ENCODE data around the gene MGLL. TPM values are rescaled to one million over a fixed set of nuclear protein-coding genes. Genes with fewer than 3 reads are reported as not detected.

MGLL gene
- total and polyA plus RNA-seq, 2 donors (not counting 1 experiment from before 2014, with no cell fraction given): 1.7 to 6.9 TPM

DNA sequence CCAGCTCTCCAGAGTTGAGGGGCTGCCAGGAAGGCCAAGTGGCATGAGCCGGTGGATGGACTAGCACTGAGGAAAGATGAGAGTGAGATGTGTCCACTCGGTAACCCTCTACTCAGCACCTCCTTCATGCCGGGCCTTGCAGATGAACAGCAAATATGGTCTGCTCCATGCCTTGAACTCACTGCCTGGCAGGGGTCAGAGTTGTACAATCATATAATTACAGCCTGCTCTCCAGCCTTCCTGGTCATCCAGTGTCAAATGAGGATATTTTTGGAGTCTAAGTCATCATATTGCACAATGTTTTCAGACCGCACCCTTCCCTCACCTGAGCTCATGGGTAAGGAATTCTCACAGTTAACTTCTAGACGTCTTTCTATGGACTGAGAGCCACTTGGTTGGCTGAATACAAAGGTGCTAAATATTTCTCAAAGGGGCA lies 4.9 kb downstream of the MGLL start:
- intact Hi-C loops (cut with micrococcal nuclease): no loop called here
- Mint-ChIP-seq H3K9me3 (ENCODE audit: insufficient read depth) (no peaks in the 10 kb centered on the region), H3K27ac (no peak overlapping the region), H3K4me1 (peaks cover 13% of the 10 kb centered on the region), H3K27me3 (peaks cover 7% of the 10 kb centered on the region), H3K4me3 (no peak overlapping the region)
- no peaks in the 10 kb centered on the region for H3K9me3 ChIP-seq (ENCODE audit: control extremely low read depth in 1 of 3, control insufficient read depth in 2 of 3, insufficient read depth in 1 of 3, low read length in 2 of 3)
- ATAC-seq (ENCODE audit: low read depth) (no peak), DNase-seq (no peak)
- H2AFZ ChIP-seq (ENCODE audit: insufficient read depth, low read depth, low read length, poor library complexity, severe bottlenecking): no peak overlapping the region
- no peaks in the 10 kb centered on the region for H3K36me3 ChIP-seq (replicated peaks in 1 of 2; ENCODE audit: control extremely low read depth in 1 of 2, control insufficient read depth in 1 of 2, extremely low read depth in 1 of 2, insufficient read depth in 2 of 2, low read length in 1 of 2)
- H3K4me2 ChIP-seq (replicated peaks; ENCODE audit: low read depth, low read length, poor library complexity, severe bottlenecking): no peak overlapping the region
- H3K27me3 ChIP-seq (replicated peaks in 1 of 4; ENCODE audit: control extremely low read depth in 1 of 4, control insufficient read depth in 3 of 4, insufficient read depth in 4 of 4, low read length in 3 of 4): peaks cover 0 to 5% (median 4%) of the 10 kb centered on the region in 4 experiments
- CTCF ChIA-PET: no interaction called here
- peaks cover 6 to 13% of the 10 kb centered on the region in 2 donors for H3K4me1 ChIP-seq (ENCODE audit: control insufficient read depth in 2 of 2, insufficient read depth in 2 of 2, low read length in 2 of 2)
- H3K9ac ChIP-seq (ENCODE audit: low read length): no peak overlapping the region
- TF ChIP-seq EZH2 (IDR thresholded peaks at IDR 0.05; ENCODE audit: borderline replicate concordance, insufficient read depth, low read depth, low read length, poor library complexity, severe bottlenecking): no peak
- H4K20me1 ChIP-seq (ENCODE audit: control insufficient read depth, insufficient read depth, low read length, poor library complexity, severe bottlenecking): no peaks in the 10 kb centered on the region
- no peaks in the 10 kb centered on the region for H3K79me2 ChIP-seq (ENCODE audit: control insufficient read depth, insufficient read depth, low read length)
- H3K4me3 ChIP-seq (ENCODE audit: control extremely low read depth in 1 of 5, extremely low read depth in 1 of 5, insufficient read depth in 1 of 5, low read depth in 2 of 5, low read length in 4 of 5): no peak overlapping the region
- 93% methylated on average over 2 of the region's 5 CpGs for WGBS (ENCODE audit: insufficient coverage)
- POLR2A ChIA-PET: no interaction called here
- H3K27ac ChIP-seq (ENCODE audit: low read length in 2 of 2): no peak overlapping the region

DNA sequence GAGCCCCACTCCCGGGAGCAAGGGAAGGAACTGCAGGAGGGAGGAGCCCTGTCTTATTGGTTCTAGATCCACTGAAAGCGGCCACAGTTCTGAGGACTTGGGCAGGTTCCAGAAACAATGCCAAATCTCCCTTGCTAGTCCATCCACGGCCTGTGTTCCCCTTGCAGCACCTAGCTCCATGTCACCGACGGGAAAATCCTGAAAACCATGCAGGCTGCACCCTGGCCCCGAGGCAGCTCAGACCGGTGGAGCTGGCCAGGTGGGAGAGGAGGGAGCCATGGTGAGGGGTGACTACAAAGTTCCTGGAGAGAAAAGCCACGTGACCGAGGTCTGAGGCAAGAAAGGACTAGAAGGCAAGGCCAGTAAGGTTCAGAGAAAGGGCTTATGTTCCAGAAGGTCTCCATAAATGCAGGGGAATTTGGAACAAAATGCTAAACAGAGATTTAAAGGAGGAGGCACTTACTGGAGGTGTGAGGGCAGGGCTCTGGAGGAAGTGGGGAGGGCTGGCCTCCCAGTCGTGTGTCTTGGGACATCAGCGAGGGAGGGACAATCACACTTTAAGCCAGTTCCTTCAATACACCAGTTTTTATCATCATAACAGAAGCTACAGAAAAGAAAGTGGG lies 5.4 kb downstream of the MGLL start:
- DNase-seq (no peak), ATAC-seq (ENCODE audit: low read depth) (no peak)
- Histone ChIP-seq H3K36me3 (replicated peaks in 1 of 2; ENCODE audit: control extremely low read depth in 1 of 2, control insufficient read depth in 1 of 2, extremely low read depth in 1 of 2, insufficient read depth in 2 of 2, low read length in 1 of 2) (no peaks in the 10 kb centered on the region), H3K4me1 (ENCODE audit: control insufficient read depth in 2 of 2, insufficient read depth in 2 of 2, low read length in 2 of 2) (peaks cover under 1 to 7% of the 10 kb centered on the region in 2 donors), H3K27me3 (replicated peaks in 1 of 4; ENCODE audit: control extremely low read depth in 1 of 4, control insufficient read depth in 3 of 4, insufficient read depth in 4 of 4, low read length in 3 of 4) (peaks cover 0 to under 1% (median under 1%) of the 10 kb centered on the region in 4 experiments), H3K4me2 (replicated peaks; ENCODE audit: low read depth, low read length, poor library complexity, severe bottlenecking) (no peak overlapping the region), H3K9ac (ENCODE audit: low read length) (no peak overlapping the region), H3K27ac (ENCODE audit: low read length in 2 of 2) (no peak overlapping the region), H4K20me1 (ENCODE audit: control insufficient read depth, insufficient read depth, low read length, poor library complexity, severe bottlenecking) (no peaks in the 10 kb centered on the region), H3K4me3 (ENCODE audit: control extremely low read depth in 1 of 5, extremely low read depth in 1 of 5, insufficient read depth in 1 of 5, low read depth in 2 of 5, low read length in 4 of 5) (no peak overlapping the region), H3K9me3 (ENCODE audit: control extremely low read depth in 1 of 3, control insufficient read depth in 2 of 3, insufficient read depth in 1 of 3, low read length in 2 of 3) (no peaks in the 10 kb centered on the region), H2AFZ (ENCODE audit: insufficient read depth, low read depth, low read length, poor library complexity, severe bottlenecking) (no peak overlapping the region), H3K79me2 (ENCODE audit: control insufficient read depth, insufficient read depth, low read length) (no peaks in the 10 kb centered on the region)
- Mint-ChIP-seq H3K27me3 (peaks cover 4% of the 10 kb centered on the region), H3K27ac (no peak overlapping the region), H3K4me1 (peaks cover 9% of the 10 kb centered on the region), H3K4me3 (no peak overlapping the region), H3K9me3 (ENCODE audit: insufficient read depth) (no peaks in the 10 kb centered on the region)
- ChIA-PET CTCF (no interaction called here), POLR2A (no interaction called here)
- TF ChIP-seq EZH2 (IDR thresholded peaks at IDR 0.05; ENCODE audit: borderline replicate concordance, insufficient read depth, low read depth, low read length, poor library complexity, severe bottlenecking): no peak
- TF ChIP-seq, protein P1, sequence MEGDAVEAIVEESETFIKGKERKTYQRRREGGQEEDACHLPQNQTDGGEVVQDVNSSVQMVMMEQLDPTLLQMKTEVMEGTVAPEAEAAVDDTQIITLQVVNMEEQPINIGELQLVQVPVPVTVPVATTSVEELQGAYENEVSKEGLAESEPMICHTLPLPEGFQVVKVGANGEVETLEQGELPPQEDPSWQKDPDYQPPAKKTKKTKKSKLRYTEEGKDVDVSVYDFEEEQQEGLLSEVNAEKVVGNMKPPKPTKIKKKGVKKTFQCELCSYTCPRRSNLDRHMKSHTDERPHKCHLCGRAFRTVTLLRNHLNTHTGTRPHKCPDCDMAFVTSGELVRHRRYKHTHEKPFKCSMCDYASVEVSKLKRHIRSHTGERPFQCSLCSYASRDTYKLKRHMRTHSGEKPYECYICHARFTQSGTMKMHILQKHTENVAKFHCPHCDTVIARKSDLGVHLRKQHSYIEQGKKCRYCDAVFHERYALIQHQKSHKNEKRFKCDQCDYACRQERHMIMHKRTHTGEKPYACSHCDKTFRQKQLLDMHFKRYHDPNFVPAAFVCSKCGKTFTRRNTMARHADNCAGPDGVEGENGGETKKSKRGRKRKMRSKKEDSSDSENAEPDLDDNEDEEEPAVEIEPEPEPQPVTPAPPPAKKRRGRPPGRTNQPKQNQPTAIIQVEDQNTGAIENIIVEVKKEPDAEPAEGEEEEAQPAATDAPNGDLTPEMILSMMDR (IDR thresholded peaks at IDR 0.05): no peak
- 100% methylated on average over 9 of the region's 11 CpGs for WGBS (ENCODE audit: insufficient coverage)
- intact Hi-C loops (cut with micrococcal nuclease): no loop called here
